Trophoblast cell (in vitro differentiated cells and primary cell): ENCODE measurements around the gene ZNF775.
A peak's percentile ranks its signal among the peaks of the same experiment; 100 is the strongest.

Source experiments
- DNase-seq, 2 donors: peaks; one replicate each; pipeline ENCODE4 v3.0.0-alpha.2; 2016
- H2AFZ ChIP-seq: 2 replicates; pipeline ENCODE4 v1.6.1; 2013; ENCODE audit warnings: low read length, moderate library complexity, mild to moderate bottlenecking; ENCODE audit not compliant: insufficient read depth, poor library complexity
- H2AK5ac ChIP-seq: 2 replicates; pipeline ENCODE4 v1.6.1; 2013; ENCODE audit warnings: mild to moderate bottlenecking, low read length
- H2BK120ac ChIP-seq: 2 replicates; pipeline ENCODE4 v1.6.1; 2013; ENCODE audit warnings: low read length, mild to moderate bottlenecking, moderate library complexity; ENCODE audit not compliant: insufficient read depth, poor library complexity
- H2BK12ac ChIP-seq: 2 replicates; pipeline ENCODE4 v1.6.1; 2013; ENCODE audit warnings: mild to moderate bottlenecking, low read length, moderate library complexity
- H2BK5ac ChIP-seq: 2 replicates; pipeline ENCODE4 v1.6.1; 2013; ENCODE audit warnings: low read length, low read depth, moderate library complexity, mild to moderate bottlenecking; ENCODE audit not compliant: poor library complexity
- H3K14ac ChIP-seq: 2 replicates; pipeline ENCODE4 v1.6.1; 2013; ENCODE audit warnings: mild to moderate bottlenecking, low read length
- H3K18ac ChIP-seq: 2 replicates; pipeline ENCODE4 v1.6.1; 2013; ENCODE audit warnings: mild to moderate bottlenecking, low read length
- H3K23ac ChIP-seq: 2 replicates; pipeline ENCODE4 v1.6.1; 2013; ENCODE audit warnings: low read length
- H3K27ac ChIP-seq: 2 replicates; pipeline ENCODE4 v1.5.1; 2013; ENCODE audit warnings: low read depth, mild to moderate bottlenecking, inconsistent platforms, low read length, moderate library complexity
- H3K27me3 ChIP-seq: 2 replicates; pipeline ENCODE4 v1.6.1; 2013; ENCODE audit warnings: inconsistent platforms, mild to moderate bottlenecking, low read length, moderate library complexity; ENCODE audit not compliant: insufficient read depth
- H3K36me3 ChIP-seq, 2 experiments: 1 replicate in 1 of 2; 2 replicates in 1 of 2; pipeline ENCODE4 v1.6.1; 2013; ENCODE audit warnings: low read length in 2 of 2, mild to moderate bottlenecking in 2 of 2, moderate library complexity in 1 of 2; ENCODE audit not compliant: insufficient read depth in 2 of 2, control insufficient read depth in 1 of 2
- H3K4ac ChIP-seq: 2 replicates; pipeline ENCODE4 v1.6.1; 2013; ENCODE audit warnings: low read depth, mild to moderate bottlenecking, low read length, moderate library complexity
- H3K4me1 ChIP-seq, 2 experiments: 1 replicate in 1 of 2; 2 replicates in 1 of 2; pipeline ENCODE4 v1.6.1; 2013; ENCODE audit warnings: low read length in 2 of 2, mild to moderate bottlenecking in 2 of 2, moderate library complexity in 1 of 2; ENCODE audit not compliant: insufficient read depth in 2 of 2, control insufficient read depth in 1 of 2
- H3K4me2 ChIP-seq: 2 replicates; pipeline ENCODE4 v1.6.1; 2013; ENCODE audit warnings: inconsistent platforms, mild to moderate bottlenecking, low read length, moderate library complexity
- H3K4me3 ChIP-seq: 2 replicates; pipeline ENCODE4 v1.5.1; 2013; ENCODE audit warnings: mild to moderate bottlenecking, low read depth, low read length, inconsistent platforms
- H3K79me1 ChIP-seq: one replicate; pipeline ENCODE4 v1.6.1; 2013; ENCODE audit warnings: low read length
- H3K79me2 ChIP-seq: 2 replicates; pipeline ENCODE4 v1.6.1; 2013; ENCODE audit warnings: low read length, mild to moderate bottlenecking; ENCODE audit not compliant: control insufficient read depth, insufficient read depth, poor library complexity
- H3K9ac ChIP-seq: 2 replicates; pipeline ENCODE4 v1.6.1; 2013; ENCODE audit warnings: mild to moderate bottlenecking, low read length
- H3K9me3 ChIP-seq: 2 replicates; pipeline ENCODE4 v1.6.1; 2013; ENCODE audit warnings: low read depth, mild to moderate bottlenecking, control low read depth, inconsistent platforms, low read length; ENCODE audit not compliant: insufficient read depth
- H4K12ac ChIP-seq: 2 replicates; pipeline ENCODE4 v1.6.1; 2013; ENCODE audit warnings: low read depth, mild to moderate bottlenecking, low read length, moderate library complexity
- H4K8ac ChIP-seq: 2 replicates; pipeline ENCODE4 v1.6.1; 2013; ENCODE audit warnings: low read depth, mild to moderate bottlenecking, low read length, moderate library complexity
- H4K91ac ChIP-seq: one replicate; pipeline ENCODE4 v1.6.1; 2013; ENCODE audit warnings: low read depth, mild to moderate bottlenecking, low read length, moderate library complexity
- WGBS: extraction: QIAGEN DNeasy Blood & Tissue Kit; methylation state at CpG from one replicate; pipeline ENCODE4 v1.1.7; 2013; ENCODE audit warnings: missing lambda C conversion rate; ENCODE audit not compliant: insufficient read length, insufficient coverage; ENCODE audit errors: extremely low coverage; 5-methylcytosine and 5-hydroxymethylcytosine counted together

ZNF775 gene

GRCh38 chr7:150410680-150411346 is 31.7 kb downstream of the ZNF775 start:
- no peak overlapping the region for H3K23ac ChIP-seq
- H3K4me2 ChIP-seq, result no peak overlapping the region
- DNase-seq, result no peak
- peaks cover 10% of the 10 kb centered on the region for H3K79me1 ChIP-seq
- H2BK5ac ChIP-seq, result no peak overlapping the region
- H4K8ac ChIP-seq, result no peak overlapping the region
- H3K14ac ChIP-seq, result no peak overlapping the region
- H3K27me3 ChIP-seq, result no peaks in the 10 kb centered on the region
- H2AK5ac ChIP-seq, result no peak overlapping the region
- H3K27ac ChIP-seq, result peak overlapping the region; percentile 21
- peaks cover 10% of the 10 kb centered on the region for H3K79me2 ChIP-seq
- no peak overlapping the region for H3K18ac ChIP-seq
- no peak overlapping the region for H3K9ac ChIP-seq
- H3K36me3 ChIP-seq, result peaks cover 43 to 47% of the 10 kb centered on the region in 2 experiments
- H3K4me1 ChIP-seq, result peaks cover 20 to 25% of the 10 kb centered on the region in 2 experiments
- no peak overlapping the region for H3K4me3 ChIP-seq
- WGBS, result no CpG with 5 or more reads among the region's 10 CpGs
- H2BK12ac ChIP-seq, result no peak overlapping the region
- no peak overlapping the region for H4K12ac ChIP-seq
- no peak overlapping the region for H4K91ac ChIP-seq
- no peak overlapping the region for H2AFZ ChIP-seq
- H3K4ac ChIP-seq, result no peak overlapping the region
- H2BK120ac ChIP-seq, result no peak overlapping the region
- no peaks in the 10 kb centered on the region for H3K9me3 ChIP-seq

GRCh38 chr7:150411606-150412005 is 32.5 kb downstream of the ZNF775 start:
- H3K79me1 ChIP-seq, result peaks cover 4% of the 10 kb centered on the region
- H3K4me3 ChIP-seq, result no peak overlapping the region
- no peak overlapping the region for H3K18ac ChIP-seq
- H2AK5ac ChIP-seq, result no peak overlapping the region
- no peaks in the 10 kb centered on the region for H3K27me3 ChIP-seq
- H2AFZ ChIP-seq, result no peak overlapping the region
- H2BK12ac ChIP-seq, result no peak overlapping the region
- H3K14ac ChIP-seq, result no peak overlapping the region
- H3K27ac ChIP-seq, result no peak overlapping the region
- H3K36me3 ChIP-seq, result peaks cover 43 to 47% of the 10 kb centered on the region in 2 experiments
- H3K23ac ChIP-seq, result no peak overlapping the region
- no peak overlapping the region for H3K9ac ChIP-seq
- DNase-seq, result no peak
- WGBS, result no CpG with 5 or more reads among the region's 11 CpGs
- no peak overlapping the region for H4K12ac ChIP-seq
- no peak overlapping the region for H2BK5ac ChIP-seq
- H3K4me2 ChIP-seq, result no peak overlapping the region
- peaks cover 17 to 21% of the 10 kb centered on the region in 2 experiments for H3K4me1 ChIP-seq
- H4K91ac ChIP-seq, result no peak overlapping the region
- H2BK120ac ChIP-seq, result no peak overlapping the region
- no peak overlapping the region for H3K4ac ChIP-seq
- H4K8ac ChIP-seq, result no peak overlapping the region
- H3K79me2 ChIP-seq, result peaks cover 3% of the 10 kb centered on the region
- no peaks in the 10 kb centered on the region for H3K9me3 ChIP-seq

- Histone ChIP-seq H3K79me2 (peaks cover 1% of the 10 kb centered on the region), H3K9me3 (no peaks in the 10 kb centered on the region), H2BK5ac (no peak overlapping the region), H3K14ac (no peak overlapping the region), H3K18ac (no peak overlapping the region), H3K4me2 (no peak overlapping the region), H3K4me3 (no peak overlapping the region), H2AFZ (no peak overlapping the region), H3K9ac (no peak overlapping the region), H2BK12ac (no peak overlapping the region), H3K27me3 (no peaks in the 10 kb centered on the region), H4K12ac (no peak overlapping the region), H3K4me1 (peaks cover 16 to 19% of the 10 kb centered on the region in 2 experiments), H4K91ac (no peak overlapping the region), H3K36me3 (peaks cover 43 to 47% of the 10 kb centered on the region in 2 experiments), H2AK5ac (no peak overlapping the region), H3K23ac (no peak overlapping the region), H3K4ac (no peak overlapping the region), H3K27ac (no peak overlapping the region), H4K8ac (no peak overlapping the region), H2BK120ac (no peak overlapping the region), H3K79me1 (peaks cover 3% of the 10 kb centered on the region)
- no peak for DNase-seq
- no CpG with 5 or more reads among the region's 11 CpGs for WGBS
These were observed 32.9 kb downstream of the ZNF775 start for GRCh38 chr7:150412016-150412415.

- H2AFZ ChIP-seq, result no peak overlapping the region
- no CpG with 5 or more reads among the region's 37 CpGs for WGBS
These were observed 33.7 kb downstream of the ZNF775 start for GRCh38 chr7:150412518-150413488.

More at GRCh38 chr7:150412518-150413488, 33.7 kb downstream of the ZNF775 start:
- Histone ChIP-seq H3K14ac (no peak overlapping the region), H2BK120ac (no peak overlapping the region), H3K79me1 (peaks cover 2% of the 10 kb centered on the region), H3K4me2 (no peak overlapping the region), H4K12ac (no peak overlapping the region), H3K4me1 (peaks cover 16 to 18% of the 10 kb centered on the region in 2 experiments), H4K91ac (peak overlapping the region; percentile 2), H3K9ac (no peak overlapping the region), H3K4ac (no peak overlapping the region), H3K27ac (no peak overlapping the region), H3K4me3 (no peak overlapping the region), H2AK5ac (no peak overlapping the region), H3K18ac (no peak overlapping the region), H3K36me3 (peaks cover 37 to 44% of the 10 kb centered on the region in 2 experiments), H4K8ac (no peak overlapping the region), H3K27me3 (no peaks in the 10 kb centered on the region), H3K79me2 (no peaks in the 10 kb centered on the region), H3K23ac (no peak overlapping the region), H3K9me3 (no peaks in the 10 kb centered on the region), H2BK5ac (no peak overlapping the region), H2BK12ac (no peak overlapping the region)
- DNase-seq, result no peak
